Stimulated activated CD4-positive, alpha-beta T cell treated with anti-CD3 and anti-CD28 coated beads, TNF-alpha, amount 100 ng/mL, for 24 hours (primary cell): ENCODE results near the gene REM2.

Experiments used
- DNase-seq, 3 experiments: peaks; one replicate each; pipeline ENCODE4 v3.0.0-alpha.2; 2020; ENCODE audit warnings: low read depth in 3 of 3

The REM2 gene, protein sequence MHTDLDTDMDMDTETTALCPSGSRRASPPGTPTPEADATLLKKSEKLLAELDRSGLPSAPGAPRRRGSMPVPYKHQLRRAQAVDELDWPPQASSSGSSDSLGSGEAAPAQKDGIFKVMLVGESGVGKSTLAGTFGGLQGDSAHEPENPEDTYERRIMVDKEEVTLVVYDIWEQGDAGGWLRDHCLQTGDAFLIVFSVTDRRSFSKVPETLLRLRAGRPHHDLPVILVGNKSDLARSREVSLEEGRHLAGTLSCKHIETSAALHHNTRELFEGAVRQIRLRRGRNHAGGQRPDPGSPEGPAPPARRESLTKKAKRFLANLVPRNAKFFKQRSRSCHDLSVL

DNA sequence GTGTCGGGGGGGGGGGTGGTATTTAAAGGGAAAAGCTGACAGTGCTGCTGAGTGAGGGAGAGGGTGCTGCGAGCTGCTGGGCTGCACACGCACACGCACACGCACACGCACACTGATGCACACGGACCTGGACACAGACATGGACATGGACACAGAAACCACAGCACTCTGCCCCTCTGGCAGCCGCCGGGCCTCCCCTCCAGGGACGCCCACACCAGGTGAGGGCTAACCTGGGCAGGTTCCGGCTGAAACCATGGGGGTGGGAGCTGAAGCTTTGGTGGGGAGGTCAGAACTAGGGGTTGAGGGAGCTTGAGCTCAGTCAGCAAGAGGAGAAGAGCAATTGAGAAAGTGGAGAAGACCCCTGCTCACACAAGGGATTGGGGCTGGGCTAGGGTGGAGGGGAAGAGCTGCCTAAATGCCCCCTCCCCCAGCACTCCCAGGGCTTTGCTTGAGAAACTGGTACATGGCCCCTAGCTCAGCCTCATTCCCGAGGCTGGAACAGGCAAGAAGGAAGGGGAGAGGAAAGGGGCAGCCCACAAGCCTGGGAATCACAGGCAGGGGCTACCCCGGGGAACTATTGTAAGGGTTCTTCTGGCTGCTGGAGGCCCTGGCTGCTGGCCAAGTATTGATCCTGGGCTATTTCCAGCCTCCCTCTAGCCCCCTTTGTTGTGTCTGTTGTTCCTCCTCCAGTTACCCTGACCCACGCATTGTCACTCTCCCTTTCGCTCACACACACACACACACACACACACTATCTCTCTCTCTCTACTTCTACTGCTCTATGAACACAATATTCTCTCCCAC, at the start of gene REM2:
TSS of gene REM2 (plus strand) at position 50 of the 804 bp plus-strand sequence. CDS start at position 116, 66 bp downstream.
- no peak for DNase-seq

DNA sequence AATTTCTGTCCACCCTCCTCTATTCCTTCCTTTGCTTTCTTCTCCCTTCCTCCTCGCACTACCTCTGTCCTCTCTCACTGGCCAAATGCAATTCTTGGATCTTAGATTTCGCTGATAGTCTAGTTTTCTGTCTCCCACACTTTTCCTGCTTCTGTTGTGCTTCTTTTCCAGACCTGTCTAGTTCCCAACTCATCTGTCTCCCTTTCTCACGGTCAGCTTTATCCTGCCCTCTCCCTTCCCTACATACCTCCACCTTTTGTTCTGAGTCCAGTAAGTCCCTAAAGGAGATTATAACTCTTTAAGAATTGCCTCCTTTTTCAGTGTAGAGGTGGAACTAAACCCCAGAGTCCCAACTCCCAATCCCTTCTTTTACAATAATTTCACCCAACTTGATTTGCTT, 47.5 kb upstream of the REM2 start:
- DNase-seq: no peak

DNA sequence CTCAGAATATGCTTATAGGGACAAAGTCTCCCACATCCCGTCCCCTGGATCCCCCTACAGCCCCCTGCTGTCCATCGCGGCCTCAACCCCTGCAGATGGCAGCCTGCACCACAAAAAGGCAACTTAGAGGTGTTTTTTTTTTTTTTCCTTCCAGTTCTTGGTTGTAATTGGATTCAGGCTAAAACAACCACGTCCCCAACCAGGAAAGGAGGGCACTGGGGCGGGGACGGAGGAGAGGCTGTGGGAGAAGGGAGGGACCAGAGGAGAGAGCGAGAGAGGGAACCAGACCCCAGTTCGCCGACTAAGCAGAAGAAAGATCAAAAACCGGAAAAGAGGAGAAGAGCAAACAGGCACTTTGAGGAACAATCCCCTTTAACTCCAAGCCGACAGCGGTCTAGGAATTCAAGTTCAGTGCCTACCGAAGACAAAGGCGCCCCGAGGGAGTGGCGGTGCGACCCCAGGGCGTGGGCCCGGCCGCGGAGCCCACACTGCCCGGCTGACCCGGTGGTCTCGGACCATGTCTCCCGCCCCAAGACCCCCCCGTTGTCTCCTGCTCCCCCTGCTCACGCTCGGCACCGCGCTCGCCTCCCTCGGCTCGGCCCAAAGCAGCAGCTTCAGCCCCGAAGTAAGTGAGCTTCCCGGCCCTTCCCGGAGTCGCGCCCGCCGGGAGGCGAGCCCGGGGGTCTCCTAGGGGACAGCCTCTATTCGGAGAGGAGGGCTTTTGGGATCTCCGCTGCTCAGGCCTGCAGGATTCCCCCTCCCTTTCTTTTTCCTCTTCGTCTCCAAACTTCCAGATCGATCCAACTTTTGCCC, 46.5 kb upstream of the REM2 start, which contains the start of gene MMP14:
TSS of gene MMP14 (plus strand) at position 285 of the 813 bp plus-strand sequence. CDS start at position 518, 233 bp downstream.
- DNase-seq: no peak

DNA sequence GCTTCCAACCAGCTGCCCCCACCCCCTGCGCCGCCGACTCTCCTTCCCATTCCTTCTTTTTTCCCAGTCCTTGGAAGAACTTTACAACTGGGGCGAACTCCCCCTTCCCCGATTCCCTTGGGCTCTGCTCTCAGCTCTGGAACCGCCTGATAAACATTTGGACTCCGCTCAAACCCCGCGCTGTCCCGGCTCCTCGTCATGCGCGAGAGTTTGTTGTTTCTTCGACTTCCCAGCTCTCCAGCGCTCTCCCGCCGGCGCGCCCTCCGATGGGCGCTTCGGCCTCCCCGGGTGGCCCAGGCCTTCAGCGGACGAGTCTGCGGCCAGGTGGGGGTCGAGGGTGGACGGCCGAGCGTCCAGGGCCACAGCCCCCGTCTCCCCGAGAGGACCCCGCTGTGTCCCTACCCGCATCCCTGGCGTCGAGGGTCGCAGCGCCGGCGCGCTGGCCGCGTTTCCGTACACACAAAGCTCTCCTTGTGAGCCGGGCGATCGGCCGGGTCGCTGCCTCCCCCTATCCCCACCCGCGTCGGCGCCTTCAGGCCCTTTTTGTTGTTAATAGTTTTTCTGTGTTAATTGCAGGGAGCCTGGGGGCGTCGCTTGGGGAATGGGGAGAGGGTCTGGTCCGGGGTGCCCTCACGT, 45.8 kb upstream of the REM2 start:
- DNase-seq: no peak

DNA sequence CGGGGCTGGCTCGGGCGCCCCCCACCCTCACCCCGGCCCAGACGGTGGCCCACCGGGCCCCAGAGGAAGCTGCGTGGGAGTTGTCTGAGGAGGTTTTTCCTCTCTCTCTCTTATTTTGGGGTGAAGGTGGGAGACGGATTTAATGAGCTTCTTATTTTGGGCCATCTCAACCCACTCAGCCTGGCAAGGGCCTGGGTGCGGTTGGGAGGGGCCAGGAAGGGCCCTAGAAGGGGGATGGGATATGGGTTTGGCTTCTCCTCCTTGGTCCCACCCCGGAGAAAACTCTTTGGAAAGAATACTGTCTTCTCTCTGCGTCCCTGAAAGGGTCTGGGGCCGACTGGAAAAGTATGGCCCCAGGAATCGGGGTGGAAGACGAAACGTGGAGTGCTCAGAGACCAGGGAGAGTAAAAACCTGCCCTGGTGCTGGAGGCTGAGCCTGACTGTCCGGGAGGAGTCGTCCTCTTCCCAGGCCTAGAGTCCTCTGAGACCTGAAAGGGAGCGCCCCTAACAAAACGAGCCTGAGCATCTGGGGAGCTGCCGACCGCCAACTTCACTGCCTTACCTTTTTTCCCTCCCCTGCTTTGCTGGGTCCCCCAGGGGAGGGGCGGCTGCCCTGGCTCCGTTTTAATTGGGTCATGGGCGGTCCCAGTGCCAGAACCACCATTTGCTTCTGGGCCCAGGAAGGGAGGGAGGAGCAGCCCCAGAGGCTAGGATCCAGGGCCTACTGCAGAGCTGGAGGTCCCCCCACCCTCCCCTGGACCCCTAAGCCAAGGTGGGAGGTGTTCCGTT, 45.1 kb upstream of the REM2 start:
- no peak for DNase-seq

DNA sequence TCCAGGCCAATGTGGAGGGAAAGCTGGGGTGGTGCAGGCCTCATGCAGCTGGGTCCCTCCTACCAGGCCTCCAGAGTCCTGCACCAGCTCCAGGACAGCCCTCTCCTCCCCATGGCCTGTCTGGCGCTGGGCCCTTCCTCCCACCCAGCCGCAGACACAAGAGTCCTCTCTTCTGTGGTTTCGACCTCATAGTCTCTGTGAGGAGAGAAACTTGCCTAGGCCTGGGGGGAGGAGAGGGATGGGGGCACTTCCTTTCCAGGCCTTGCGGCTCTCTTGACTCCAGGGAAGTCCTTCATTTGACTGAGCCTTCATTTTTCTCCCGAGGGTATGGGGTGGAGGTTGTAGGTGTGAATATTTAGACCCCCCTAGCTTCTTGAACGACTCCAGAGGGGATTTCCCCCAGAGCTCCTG, 44.4 kb upstream of the REM2 start:
- no peak for DNase-seq

DNA sequence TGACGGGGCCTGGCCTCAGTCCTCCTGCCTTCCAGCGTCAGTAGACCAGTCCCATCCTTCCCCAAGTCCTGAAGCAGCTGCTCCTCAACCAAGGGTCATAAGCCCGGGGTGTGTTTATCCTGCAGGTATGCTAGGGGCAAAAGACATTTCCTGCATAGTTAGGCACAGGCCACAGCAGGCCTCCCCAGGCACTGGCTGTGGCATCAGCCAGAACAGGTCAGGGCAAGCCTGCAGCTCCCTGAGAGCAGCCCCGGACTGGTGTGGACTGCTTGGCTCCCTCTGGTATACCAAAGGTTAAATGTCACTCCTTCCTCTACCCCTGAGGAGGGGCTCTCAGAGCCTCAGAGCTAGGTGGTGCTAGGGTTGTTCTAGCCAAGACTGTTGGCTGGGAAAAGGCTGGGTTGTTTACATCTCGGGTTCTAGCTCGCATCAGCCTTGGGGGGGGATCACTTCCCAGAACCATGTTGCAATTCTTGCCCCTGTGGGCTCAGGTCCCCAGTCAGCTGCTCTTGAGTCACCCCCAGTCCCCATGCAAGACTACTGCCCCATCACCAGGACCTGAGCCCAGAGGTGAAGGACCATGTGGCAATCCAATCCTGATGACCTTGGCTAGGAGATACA, 43.8 kb upstream of the REM2 start:
- no peak for DNase-seq

DNA sequence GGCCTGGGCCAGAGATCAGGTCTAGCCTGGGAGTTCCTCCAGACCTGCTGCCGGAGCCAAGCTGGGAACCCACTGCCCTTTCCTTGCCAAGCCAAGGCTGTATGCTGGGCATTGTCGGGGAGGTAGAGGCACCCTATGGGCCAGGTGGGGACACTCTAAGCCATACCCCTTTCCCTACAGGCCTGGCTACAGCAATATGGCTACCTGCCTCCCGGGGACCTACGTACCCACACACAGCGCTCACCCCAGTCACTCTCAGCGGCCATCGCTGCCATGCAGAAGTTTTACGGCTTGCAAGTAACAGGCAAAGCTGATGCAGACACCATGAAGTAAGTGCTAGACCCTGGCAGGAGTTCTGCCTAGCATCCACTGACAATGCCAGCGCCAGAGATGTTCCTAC, 41.7 kb upstream of the REM2 start:
- no peak for DNase-seq

DNA sequence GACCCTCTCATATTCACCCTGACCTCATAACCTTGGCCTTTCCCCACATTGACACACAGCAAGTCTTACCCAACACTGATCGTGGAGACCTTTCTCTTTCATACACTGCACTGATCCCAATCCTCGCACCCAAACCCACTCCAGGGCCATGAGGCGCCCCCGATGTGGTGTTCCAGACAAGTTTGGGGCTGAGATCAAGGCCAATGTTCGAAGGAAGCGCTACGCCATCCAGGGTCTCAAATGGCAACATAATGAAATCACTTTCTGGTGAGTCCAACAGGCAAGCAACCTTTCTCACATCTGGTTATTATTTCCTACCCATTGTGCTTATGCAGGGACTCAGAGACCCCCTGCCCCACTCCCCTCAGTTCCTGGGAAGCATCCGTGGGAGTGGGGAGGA, 41.3 kb upstream of the REM2 start:
- no peak for DNase-seq

DNA sequence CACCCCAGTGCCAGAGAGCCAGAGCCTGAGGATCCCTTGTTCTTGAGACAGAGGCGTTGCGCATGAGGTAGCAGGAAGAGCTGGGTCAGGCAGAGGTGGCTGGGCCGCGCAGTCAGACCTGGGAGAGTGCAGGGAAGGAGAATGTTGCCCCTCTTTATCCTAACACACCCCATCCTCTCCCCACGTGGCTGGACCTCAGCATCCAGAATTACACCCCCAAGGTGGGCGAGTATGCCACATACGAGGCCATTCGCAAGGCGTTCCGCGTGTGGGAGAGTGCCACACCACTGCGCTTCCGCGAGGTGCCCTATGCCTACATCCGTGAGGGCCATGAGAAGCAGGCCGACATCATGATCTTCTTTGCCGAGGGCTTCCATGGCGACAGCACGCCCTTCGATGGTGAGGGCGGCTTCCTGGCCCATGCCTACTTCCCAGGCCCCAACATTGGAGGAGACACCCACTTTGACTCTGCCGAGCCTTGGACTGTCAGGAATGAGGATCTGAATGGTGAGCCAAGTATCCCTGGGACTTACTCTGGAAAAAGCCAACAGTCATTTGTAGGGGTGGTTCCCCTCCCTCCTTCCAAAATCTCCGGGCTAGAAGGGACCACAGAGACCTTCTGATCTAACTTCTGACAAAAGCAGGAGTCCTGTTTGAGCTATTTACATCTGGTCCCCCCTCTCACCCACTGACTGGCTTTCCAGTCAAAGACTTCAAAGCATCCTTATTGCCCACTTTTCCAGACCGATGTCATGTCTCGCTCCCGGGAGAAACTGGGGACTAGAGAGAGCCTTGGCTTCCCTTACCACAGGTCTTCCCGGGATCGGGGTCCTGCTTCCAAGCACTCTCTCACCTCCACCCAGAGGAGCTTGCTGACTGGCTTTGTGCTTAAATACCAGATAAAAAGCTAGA, 40.6 kb upstream of the REM2 start:
- DNase-seq: no peak

DNA sequence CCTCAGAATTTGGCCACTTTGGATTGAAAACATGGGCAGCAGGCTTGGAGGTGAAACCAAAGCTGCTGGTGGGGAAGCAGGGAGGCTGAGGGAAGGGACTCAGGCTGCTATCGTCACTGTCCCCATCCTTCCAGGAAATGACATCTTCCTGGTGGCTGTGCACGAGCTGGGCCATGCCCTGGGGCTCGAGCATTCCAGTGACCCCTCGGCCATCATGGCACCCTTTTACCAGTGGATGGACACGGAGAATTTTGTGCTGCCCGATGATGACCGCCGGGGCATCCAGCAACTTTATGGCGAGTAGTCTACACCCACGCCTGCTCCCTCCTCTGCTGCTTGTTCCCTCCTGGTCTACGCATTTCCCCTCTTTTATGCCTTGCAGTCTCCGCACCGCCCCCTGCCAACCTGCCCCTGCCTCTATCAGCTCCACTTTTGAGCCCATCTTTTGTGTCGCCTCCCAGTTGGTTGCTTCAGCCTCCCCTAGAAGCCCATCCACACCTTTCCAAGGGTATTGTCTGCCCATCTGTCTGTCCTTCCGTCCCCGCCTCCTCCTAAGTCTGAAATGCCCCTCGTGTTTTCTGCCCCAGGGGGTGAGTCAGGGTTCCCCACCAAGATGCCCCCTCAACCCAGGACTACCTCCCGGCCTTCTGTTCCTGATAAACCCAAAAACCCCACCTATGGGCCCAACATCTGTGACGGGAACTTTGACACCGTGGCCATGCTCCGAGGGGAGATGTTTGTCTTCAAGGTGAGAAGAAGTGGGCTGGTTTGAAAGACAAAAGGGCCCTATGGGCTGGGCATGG, 39.7 kb upstream of the REM2 start:
- DNase-seq: no peak

DNA sequence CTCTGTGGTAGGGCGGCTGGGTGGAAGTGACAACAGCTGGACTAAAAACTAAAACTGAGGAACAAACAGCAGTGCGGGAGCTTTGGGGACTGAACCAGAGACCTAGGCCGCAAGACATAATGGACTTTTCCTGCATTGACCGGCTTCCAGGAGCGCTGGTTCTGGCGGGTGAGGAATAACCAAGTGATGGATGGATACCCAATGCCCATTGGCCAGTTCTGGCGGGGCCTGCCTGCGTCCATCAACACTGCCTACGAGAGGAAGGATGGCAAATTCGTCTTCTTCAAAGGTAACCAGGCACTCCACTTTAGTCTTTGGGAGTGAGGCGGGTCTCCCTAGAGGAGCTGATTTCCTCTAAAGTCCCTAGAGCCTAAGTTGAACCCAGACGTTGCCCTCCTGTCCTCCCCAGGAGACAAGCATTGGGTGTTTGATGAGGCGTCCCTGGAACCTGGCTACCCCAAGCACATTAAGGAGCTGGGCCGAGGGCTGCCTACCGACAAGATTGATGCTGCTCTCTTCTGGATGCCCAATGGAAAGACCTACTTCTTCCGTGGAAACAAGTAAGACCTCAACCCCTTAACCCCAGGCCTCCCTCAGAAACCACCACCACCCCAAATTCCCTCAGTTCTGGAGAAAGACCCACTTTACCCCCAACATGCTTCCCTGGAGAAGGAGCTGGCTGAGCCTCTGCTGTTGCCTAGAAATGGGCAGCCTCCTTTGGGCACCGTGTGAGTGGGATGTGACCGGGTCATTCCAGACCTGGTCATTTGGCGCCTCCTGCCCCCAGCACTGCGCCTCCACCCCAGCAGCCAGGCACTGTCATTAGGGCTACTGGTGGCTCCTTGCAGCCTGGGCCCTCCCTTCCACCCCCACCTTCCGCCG, 38.6 kb upstream of the REM2 start:
- DNase-seq: no peak

DNA sequence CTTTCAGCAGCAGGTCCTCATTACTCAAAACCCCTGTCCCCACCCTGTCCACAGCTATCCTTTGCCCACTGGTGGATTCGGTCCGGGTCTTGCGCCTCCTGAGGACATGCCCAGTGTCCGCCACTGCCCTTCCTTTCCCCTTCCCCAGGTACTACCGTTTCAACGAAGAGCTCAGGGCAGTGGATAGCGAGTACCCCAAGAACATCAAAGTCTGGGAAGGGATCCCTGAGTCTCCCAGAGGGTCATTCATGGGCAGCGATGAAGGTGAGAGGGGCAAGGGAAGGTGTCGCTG, 38.0 kb upstream of the REM2 start:
- no peak for DNase-seq

DNA sequence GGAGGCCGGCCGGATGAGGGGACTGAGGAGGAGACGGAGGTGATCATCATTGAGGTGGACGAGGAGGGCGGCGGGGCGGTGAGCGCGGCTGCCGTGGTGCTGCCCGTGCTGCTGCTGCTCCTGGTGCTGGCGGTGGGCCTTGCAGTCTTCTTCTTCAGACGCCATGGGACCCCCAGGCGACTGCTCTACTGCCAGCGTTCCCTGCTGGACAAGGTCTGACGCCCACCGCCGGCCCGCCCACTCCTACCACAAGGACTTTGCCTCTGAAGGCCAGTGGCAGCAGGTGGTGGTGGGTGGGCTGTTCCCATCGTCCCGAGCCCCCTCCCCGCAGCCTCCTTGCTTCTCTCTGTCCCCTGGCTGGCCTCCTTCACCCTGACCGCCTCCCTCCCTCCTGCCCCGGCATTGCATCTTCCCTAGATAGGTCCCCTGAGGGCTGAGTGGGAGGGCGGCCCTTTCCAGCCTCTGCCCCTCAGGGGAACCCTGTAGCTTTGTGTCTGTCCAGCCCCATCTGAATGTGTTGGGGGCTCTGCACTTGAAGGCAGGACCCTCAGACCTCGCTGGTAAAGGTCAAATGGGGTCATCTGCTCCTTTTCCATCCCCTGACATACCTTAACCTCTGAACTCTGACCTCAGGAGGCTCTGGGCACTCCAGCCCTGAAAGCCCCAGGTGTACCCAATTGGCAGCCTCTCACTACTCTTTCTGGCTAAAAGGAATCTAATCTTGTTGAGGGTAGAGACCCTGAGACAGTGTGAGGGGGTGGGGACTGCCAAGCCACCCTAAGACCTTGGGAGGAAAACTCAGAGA, 37.0 kb upstream of the REM2 start:
- no peak for DNase-seq

DNA sequence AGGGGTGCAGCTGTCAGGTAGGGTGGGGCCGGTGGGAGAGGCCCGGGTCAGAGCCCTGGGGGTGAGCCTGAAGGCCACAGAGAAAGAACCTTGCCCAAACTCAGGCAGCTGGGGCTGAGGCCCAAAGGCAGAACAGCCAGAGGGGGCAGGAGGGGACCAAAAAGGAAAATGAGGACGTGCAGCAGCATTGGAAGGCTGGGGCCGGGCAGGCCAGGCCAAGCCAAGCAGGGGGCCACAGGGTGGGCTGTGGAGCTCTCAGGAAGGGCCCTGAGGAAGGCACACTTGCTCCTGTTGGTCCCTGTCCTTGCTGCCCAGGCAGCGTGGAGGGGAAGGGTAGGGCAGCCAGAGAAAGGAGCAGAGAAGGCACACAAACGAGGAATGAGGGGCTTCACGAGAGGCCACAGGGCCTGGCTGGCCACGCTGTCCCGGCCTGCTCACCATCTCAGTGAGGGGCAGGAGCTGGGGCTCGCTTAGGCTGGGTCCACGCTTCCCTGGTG, 36.2 kb upstream of the REM2 start:
- no peak for DNase-seq

DNA sequence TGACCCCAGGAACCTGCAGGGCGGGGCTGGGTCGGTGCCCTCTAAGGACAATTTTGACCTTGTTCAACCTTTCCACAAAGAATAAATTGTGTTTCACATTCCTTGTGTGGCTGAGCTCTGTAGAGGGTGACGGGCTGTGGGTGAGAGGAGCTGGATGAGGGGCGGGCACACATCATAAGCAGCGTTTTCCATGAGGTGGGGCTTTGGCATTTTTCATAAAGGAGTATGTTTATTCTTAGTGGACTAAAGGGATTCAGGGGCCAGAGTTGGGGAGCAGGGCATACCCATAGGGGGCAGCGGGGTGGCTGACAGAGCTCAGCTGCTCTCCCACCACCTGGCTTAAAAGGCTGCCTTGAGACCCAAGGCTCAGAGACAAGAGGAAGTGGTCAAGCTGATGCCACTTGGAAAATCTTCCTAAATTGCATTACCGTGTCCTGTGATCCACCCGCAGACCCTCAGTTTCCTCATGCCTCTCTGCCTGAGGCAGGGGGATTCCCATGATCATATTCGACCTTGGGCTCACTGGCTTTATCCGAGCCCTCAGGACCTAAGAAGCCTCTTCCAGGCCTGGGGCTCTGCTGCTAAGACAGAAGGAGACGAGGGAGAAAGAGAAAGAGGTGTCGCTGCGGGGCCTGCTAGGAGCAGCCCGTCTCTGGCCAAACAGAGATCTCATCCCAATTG, 35.2 kb upstream of the REM2 start:
- no peak for DNase-seq
